NCI-H146 treated with DMSO at 0.1 percent for 48 hours (cell line): ENCODE measurements around the gene PLEKHG4B.
"Not testable (repeated sequence)": the region's sequence is repeated elsewhere in the genome, so short reads cannot be mapped to it uniquely, and the experiment has no call there.

Source experiments
- DNase-seq: peaks from one replicate; lab custom pipeline; 2025; ENCODE audit not compliant: unreplicated experiment; lab: John Stamatoyannopoulos, UW

PLEKHG4B gene

DNA sequence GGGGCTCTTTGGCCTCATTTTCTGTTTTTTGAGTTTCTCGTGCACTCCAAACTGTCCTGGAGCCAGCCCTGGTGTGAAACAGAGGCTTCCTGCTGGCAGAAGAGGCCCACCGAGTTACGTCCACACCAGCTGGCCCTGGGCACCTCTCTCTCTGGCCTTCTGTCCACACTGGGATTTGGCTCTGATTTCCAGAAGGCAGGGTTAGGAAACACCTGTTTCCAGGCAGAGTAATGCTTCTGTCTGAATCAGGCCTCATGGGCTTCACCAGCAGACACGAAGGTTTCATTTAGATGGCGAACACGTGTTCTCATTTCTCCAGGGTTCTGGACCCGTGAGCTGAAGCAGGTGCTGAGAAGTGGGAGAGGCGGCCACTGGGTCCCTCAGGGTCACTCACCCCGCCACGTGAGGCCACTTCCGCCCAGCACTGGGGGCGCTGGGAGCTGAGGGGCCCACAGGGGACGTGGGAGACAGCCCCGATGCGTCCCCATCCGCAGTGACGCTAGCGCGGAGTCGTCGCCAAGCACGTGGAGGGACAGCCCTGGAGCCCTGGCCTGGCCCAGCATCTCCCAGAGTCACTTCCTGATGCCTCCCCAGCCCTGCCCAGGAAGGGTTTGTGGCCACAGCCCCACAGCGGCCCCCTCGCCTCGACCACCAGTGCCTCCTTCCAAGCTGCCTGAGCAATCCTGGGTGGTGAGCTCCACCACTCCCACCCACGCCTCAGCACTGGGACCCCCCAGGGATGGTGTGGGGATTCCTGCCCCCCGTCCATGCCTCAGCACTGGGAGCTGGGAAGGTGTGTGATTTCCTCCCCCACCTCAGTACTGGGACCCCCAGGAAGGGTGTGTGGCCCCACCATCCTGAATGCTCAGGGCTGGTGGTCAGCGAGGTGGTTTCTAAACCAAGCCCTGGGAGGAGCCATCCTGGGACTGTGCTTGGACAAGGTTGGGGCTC lies 94.4 kb downstream of the PLEKHG4B start:
- no peak for DNase-seq

DNA sequence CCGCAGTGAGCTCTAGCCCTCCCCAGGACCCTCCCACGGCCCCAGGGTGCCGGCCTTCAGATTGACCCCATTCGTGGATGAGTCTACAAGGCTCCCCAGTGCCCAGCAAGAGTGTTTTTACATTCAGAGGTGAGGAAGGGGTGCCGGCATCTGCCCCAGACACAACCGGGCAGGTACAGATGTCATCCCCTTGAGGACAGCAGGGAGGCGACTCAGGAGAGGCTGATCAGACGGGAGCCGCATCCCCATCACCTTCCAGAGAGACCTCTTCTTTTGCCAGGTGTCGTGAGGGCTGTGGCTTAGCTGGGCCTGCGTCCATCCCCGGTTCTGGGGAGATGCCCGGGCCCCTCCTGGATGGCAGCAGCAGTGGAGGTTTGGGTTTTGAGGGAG lies 95.1 kb downstream of the PLEKHG4B start:
- no peak for DNase-seq

DNA sequence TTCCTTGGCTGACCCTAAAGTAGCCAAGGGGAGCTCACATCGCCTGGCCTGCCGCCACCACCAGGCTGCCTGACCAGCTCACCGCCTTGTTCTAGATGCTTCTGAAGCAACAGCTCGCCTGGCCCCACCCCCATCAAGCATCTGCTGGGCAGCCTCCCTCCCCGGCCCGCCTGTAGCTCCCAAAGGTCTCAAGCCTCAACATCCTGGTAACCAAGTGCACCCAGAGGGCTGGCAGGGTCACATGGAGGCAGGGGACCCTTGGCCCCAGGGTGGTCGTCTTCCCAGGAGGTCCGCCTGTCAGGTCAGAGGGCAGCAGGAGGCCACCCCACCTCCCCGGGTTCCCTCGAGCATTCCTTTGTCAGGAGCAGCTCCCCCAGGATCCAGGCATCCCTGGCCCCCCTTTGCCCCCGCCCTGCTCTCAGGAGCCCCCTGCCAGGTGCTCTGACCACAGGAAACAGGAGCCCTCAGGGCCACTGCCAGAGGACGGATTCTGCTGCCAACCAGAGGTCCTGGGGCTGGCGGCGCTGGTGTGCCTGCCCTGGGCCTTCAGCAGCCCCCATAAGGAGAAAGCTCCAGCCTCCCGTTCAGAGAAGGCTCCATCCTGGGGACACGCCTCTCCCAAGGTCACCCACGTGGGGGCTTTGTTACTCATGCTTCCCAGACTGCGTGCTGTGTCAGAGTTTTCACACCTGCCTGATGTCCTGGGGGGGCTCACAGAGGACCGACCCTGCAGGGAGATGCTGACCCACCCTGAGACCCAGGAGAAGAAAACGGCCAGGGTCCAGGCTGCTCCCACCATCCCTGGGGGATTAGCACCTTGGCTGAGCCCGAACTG lies 95.9 kb downstream of the PLEKHG4B start:
- DNase-seq: no peak

DNA sequence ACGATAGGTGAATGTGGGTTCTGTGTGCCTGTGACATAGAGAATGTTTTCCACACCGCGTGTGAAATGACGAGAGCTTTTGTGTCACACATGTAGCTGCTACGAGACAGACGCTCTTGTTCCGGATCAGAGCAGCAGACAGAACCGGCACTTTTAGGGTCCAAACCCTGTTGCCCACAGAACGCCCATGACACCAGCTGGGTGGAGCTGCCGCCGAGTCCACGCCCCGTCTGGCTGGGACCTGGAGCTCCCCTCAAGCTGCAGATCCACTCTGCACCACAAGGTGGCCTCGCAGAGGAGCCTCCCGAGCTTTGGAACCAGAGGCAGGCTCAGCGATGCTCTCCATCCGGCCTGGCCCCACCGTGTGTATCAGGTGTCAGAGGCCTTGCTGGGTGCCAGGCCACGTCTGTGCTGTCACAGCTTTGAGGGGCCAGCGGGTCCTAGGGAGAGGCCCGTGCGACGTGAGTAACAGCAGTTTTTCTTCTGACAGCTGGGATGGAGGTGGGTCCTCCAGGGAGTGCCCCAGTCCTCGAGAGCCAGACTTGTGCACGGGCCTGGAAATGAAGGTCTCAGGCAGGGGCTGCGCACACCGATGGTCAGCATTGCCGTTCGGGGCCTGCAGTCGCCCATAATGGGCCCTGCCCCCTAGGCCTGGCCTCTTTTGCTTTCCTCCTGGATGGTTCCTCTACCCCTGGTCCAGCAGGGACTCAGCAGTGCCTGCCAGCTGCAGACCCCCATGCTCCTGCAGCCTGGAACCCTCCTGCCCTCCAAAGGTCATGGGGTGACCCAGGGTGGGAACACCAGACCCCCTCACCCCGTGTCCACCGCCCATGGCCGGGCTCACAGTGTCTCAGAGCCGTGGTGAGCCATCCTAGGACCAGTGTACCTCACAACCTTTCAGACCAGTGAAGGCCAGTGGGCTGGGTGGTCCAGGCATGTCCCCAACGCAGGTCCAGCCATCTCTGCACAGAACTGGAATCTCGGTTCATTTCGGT lies 96.8 kb downstream of the PLEKHG4B start:
- DNase-seq: peak; percentile 72

DNA sequence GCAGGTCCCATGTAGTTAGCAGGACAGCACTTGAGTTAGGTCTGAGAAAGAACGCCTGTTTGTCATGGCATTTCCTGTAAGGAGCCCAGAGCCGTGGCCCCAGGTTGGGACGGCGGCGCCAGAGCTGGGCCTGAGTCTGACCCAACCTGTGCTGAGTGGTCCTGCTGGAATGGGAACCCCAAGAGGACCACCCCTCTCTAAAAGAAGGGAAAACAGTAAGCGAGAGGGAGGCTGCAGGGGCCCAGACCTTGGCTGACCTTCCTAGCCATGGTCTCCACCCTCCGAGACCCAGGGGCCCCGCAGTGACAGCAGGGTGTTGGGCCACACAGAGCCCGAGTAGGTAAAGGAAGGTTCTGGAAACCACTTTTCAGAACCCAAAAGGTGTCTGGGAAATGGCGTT lies 97.5 kb downstream of the PLEKHG4B start:
- no peak for DNase-seq

DNA sequence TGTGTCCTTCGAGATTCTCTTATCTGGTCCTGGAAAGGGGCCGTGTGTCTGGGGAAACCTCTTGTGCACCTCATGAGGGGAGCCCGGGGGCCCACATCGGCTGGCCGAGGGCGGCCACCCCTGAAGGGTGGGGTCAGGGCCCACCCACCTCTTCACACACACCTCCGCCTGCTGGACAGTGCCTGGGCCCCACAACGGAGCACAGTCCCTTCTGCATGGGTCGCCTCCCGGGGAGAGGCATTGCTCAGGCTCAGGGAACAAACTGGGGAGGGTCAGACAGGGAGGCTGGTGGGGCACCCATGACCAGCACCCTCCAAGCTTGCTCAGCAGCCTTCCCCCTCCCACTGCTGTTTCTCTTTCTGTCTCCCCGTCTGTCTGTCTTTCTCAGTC lies 98.0 kb downstream of the PLEKHG4B start:
- DNase-seq: no peak

DNA sequence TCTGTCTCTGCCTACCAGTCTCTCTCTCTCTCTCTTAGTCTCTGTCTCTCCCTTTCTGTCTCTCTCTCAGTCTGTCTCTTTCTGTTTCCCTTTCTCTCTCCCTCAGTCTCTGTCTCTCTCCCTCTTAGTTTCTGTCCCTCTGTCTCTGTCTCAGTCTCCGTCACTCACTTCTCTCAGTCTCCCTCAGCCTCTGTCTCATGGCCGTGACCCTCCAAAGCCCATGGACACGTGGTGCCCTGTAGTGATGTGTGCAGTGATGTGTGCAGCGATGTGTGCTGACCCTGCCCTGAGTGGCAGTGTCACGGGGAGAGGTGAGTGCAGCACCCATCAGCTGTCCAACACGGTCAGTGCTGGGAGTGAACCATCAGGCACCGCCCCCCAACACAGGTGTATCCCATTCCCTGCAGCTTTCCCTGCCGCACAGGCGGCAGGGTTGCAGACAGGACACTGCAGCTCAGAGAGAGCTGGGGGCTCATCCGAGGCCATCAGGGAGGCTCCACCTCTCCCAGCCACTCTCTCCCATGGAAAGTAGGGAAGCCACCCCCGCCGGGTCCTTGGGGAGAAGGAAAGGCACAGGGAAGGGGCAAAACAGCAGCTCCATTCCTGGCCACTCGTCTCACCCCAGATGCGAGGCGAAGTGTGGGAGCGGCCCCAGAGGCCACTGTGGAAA lies 98.5 kb downstream of the PLEKHG4B start:
- no peak for DNase-seq

DNA sequence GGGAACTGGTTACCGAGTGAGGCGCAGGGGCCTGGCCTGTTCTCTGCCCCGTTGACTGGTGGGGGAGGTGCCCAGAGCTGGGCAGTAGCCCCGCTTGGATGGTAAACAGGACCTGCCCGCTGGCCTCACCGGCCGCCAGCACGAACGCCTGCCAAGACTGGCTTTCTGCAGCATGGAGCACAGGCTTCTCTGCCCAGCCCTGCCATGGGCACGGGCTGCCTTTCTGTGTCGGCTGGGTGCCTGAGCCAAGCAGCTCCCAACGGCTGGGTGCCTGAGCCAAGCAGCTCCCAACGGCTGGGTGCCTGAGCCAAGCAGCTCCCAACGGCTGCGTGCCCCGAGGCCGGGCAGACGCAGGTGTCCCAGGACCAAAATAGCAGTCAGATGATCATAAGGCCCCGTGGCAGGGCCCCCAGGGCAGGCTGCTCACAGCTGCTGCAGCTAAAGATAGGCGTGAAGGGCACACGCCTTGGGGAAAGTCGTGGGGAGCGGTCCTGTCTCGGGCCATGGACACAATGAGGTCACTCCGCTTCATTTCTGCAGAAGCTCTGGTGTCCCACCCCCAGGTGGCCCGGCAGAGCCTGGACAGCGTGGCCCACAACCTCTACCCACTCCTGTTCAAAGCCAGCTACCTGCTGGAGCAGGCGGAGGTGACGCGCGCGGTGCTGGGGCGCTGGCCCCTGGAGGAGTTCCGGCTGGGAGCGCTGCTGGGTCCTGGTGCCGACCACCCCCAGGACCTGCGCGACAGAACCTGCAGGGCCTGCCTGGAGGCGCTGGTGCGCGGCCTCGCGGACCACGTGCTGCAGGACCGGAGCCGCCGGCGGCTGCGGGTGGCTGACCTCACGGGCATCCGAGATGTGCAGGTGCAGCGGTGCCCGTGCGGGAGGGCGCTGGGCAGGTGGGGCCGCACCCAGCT lies 99.3 kb downstream of the PLEKHG4B start, which contains the start of gene LRRC14B:
LRRC14B (plus strand) TSS at position 460 of the 913 bp plus-strand sequence; CDS start at position 504, 44 bp downstream.
- peak; percentile 54 for DNase-seq

DNA sequence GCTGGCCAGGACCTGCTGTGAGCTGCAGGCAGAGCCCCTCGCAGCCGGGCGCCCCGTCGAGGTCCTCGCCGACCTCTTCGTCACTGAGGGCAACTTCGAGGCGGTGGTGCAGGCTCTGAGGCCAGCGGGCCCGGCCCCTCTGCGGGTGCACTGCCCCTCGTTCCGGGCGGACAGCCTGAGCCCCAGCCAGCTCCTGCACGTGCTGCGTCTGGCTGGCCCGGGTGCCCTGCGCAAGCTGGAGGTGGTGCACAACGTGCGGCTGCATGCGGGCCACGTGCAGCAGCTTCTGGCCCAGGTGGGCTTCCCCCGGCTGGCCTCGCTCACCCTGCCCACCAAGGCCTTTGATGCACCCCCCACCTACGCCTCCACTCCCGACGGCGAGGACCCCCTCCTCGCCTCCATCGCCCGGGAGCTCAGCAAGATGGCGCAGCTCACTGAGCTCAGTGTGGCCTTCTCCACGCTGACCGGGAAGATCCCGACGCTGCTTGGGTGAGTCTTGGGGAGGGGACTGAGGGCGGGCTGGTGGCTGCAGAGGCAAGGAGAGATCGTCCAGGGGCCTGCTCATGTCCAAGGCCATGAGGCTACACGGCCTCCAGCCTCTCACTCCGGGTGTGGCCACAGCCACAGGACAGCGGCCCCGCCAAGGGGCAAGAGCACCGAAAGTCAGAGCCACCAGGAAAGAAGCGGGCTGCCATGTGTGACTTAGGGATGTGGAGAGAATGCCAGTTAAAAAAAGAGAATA lies 100.2 kb downstream of the PLEKHG4B start:
- no peak for DNase-seq

DNA sequence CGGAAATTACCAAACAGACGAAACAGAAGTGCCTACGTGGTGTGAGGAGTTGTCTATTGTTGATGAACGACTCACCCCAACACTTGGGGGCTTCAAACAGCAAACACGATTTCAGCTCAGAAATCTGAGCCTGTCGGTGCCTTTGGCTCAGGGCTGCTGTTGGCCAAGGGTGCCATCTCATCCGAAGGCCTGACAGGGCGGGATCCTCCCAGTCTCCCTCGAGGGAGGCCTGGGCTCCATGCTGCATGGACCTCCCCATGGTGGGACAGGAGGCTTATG lies 100.7 kb downstream of the PLEKHG4B start:
- DNase-seq: no peak

DNA sequence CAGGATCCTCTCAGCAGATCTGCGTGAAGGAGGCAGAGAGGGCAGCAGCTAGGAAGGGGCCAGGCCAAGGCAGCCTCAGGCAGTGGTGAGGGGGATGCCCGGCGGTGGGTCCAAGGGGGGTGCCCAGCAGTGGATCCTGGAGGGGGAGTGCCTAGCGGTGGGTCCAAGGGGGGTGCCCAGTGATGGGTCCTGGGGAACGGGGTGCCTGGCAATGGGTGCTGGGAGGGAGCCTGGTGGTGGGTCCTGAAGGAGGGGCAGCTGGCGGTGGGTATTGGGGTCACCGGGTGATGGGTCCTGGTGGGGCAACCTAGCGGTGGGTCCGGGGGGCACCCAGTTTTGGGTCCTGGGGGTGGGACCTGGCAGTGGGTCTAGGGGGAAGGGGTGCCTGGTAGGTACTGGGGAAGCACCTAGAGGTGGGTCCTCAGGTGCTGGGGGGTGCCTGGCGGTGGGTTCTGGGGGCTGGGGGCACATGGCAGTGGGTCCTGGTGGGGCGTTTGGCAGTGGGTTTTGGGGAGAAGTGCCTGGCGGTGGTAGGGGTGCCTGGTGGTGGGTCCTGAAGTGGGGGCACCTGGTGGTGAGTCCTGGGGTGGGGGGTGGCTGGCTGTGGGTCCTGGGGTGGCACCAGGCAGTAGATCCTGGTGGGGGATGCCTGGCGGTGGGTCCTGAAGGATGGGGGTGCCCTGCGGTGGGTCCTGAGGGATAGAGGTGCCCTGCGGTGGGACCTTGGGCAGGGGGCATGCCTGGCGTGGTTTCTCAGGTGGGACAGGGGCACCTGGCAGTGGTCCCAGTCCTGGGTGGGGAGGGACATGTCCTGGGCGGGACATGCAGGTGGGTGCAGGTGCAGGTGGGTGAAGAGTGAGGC lies 101.2 kb downstream of the PLEKHG4B start:
- DNase-seq: no peak

DNA sequence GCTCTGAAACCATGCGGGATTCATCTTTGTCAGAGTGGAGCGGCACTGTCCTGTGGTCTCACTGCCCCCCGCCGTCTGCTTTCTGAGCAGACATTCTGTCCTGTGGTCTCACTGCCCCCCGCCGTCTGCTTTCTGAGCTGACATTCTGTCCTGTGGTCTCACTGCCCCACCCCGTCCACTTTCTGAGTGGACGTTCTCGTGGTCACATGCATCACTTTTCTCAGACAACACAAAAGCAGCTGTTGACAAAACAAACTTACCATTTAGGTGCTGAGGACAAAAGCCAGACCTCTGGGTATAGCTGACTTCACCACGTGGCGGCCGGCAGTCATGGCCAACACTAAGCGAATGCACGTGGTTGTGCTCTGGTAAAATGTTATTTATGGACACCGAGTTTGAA lies 102.1 kb downstream of the PLEKHG4B start:
- no peak for DNase-seq

DNA sequence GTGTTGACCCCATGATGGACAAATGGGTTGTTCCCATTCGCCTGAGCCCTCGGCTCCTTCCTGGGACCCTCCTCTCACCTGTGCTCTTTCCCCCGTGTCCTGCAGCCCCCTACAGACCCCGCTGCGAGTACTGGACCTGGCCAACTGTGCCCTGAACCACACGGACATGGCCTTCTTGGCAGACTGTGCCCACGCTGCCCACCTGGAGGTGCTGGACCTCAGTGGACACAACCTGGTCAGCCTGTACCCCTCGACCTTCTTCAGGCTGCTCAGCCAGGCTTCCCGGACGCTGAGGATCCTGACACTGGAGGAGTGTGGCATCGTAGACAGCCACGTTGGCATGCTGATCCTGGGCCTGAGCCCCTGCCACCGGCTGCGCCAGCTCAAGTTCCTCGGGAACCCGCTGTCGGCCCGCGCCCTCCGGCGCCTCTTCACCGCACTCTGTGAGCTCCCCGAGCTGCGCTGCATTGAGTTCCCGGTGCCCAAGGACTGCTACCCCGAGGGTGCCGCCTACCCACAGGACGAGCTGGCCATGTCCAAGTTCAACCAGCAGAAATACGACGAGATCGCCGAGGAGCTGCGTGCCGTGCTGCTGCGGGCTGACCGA lies 102.7 kb downstream of the PLEKHG4B start:
- DNase-seq: no peak

DNA sequence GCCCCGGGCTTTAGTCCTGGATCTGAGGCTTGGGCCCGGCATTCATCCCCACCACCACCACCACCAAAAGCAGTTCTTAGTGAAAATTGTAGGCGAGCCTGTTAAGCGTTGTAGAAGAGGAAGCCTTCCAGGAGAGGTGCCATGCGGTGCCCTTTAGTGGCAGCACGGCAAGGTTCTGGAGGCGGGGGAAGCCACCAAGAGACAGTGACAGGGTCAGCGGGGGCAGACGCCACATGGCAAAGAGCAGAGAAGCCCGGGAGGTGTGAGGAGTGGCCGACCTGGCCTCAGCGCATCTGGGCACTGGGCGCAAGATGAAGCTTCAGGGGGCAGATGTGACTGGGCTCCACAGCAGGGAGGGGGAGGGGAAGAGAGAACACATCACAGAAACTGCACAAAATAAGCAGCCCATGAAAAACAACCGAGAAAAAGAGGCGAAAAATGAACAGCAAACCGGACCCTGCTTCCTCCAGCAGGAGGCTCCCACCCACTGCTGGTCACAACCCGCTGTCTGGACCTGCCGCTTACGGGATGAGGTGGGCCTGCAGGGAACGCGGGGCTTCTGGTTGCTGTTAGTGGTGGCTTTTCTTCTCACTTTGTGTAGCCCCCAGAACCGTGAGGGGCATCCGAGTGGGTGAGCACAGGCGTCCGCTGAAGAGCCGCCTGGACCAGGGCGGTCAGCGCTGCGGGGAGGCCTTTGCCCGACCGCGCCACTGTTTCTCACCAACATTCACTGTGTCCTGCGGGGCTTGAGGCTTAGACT lies 103.6 kb downstream of the PLEKHG4B start:
- DNase-seq: no peak

DNA sequence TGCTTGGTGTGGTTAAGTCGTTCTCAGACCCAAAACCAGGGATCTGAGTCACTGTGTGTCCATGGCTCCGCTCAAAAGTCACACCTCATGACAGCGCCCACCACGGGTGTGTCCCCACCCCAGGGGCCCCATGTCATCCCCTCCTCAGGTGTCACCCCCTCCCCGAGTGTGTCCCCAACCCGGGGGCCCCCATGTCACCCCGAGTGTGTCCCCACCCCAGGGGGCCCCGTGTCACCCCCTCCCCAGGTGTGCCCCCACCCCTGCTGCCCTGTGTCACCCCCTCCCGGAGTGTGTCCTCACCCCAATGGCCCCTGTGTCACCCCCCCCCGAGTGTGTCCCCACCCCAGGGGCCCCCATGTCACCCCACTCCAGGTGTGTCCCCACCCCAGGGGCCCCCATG lies 104.4 kb downstream of the PLEKHG4B start:
- DNase-seq: no peak

DNA sequence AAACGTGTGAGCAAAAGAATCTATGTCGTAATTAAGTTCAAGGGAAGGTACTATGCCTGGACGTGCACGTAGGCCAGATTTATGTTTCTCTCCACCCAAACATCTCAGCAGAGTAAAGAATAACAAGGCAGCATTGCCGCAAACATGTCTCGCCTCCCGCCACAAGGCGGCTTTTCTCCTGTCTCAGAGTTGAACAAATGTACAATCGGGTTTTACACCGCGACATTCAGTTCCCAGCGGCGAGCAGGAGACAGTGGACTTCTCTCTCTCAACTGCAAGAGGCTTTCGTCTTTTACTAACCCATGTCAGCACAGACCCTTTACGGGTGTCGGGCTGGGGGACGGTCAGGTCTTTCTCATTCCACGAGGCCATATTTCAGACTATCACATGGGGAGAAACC lies 105.1 kb downstream of the PLEKHG4B start:
- DNase-seq: not testable (repeated sequence)
